Neuronal stem cell (in vitro differentiated cells): ENCODE results near the gene SORCS2.

Experiments
- DNase-seq: peaks from one replicate; pipeline ENCODE4 v3.0.0-alpha.2; 2013; ENCODE audit warnings: low spot score
- H2AFZ ChIP-seq: one replicate; pipeline ENCODE4 v1.6.1; 2013; ENCODE audit warnings: mild to moderate bottlenecking, low read length, inconsistent platforms
- H2AK5ac ChIP-seq: 2 replicates; pipeline ENCODE4 v1.6.1; 2013; ENCODE audit warnings: low read depth, mild to moderate bottlenecking, inconsistent platforms, low read length, moderate library complexity, mixed read lengths
- H2BK120ac ChIP-seq: 2 replicates; pipeline ENCODE4 v1.6.1; 2013; ENCODE audit warnings: low read depth, mild to moderate bottlenecking, inconsistent platforms, low read length, moderate library complexity, mixed read lengths
- H2BK12ac ChIP-seq: one replicate; pipeline ENCODE4 v1.6.1; 2013; ENCODE audit warnings: low read length, inconsistent platforms
- H2BK15ac ChIP-seq: 2 replicates; pipeline ENCODE4 v1.6.1; 2013; ENCODE audit warnings: mild to moderate bottlenecking, low read length, inconsistent platforms, mixed read lengths
- H2BK5ac ChIP-seq: one replicate; pipeline ENCODE4 v1.6.1; 2013; ENCODE audit warnings: inconsistent platforms, mild to moderate bottlenecking, low read length, moderate library complexity
- H3K14ac ChIP-seq: one replicate; pipeline ENCODE4 v1.6.1; 2013; ENCODE audit warnings: low read length, inconsistent platforms
- H3K18ac ChIP-seq: 2 replicates; pipeline ENCODE4 v1.6.1; 2013; ENCODE audit warnings: low read length, inconsistent platforms
- H3K23ac ChIP-seq: 2 replicates; pipeline ENCODE4 v1.6.1; 2013; ENCODE audit warnings: low read depth, mild to moderate bottlenecking, mixed read lengths, low read length, inconsistent platforms; ENCODE audit not compliant: poor library complexity
- H3K27ac ChIP-seq: replicated peaks from 3 replicates; pipeline ENCODE4 v1.5.1; 2013; ENCODE audit warnings: low read length, inconsistent platforms
- H3K27me3 ChIP-seq, 3 experiments: 2 replicates each; pipeline ENCODE4 v1.6.1; 2013; ENCODE audit warnings: low read length in 3 of 3, mild to moderate bottlenecking in 2 of 3, inconsistent platforms in 1 of 3, low read depth in 1 of 3, mixed read lengths in 1 of 3, moderate library complexity in 1 of 3; ENCODE audit not compliant: control insufficient read depth in 3 of 3, insufficient read depth in 3 of 3
- H3K36me3 ChIP-seq, 2 donors: replicated peaks in 1 of 2; 2 replicates each; pipeline ENCODE4 v1.6.1; 2013; ENCODE audit warnings: low read length in 2 of 2; ENCODE audit not compliant: control insufficient read depth in 2 of 2, insufficient read depth in 2 of 2
- H3K4ac ChIP-seq: 2 replicates; pipeline ENCODE4 v1.6.1; 2013; ENCODE audit warnings: inconsistent platforms, mild to moderate bottlenecking, low read length, moderate library complexity
- H3K4me1 ChIP-seq, 2 donors: 1 replicate in 1 of 2; 2 replicates in 1 of 2; pipeline ENCODE4 v1.6.1; 2013; ENCODE audit warnings: low read length in 2 of 2, low read depth in 1 of 2; ENCODE audit not compliant: control insufficient read depth in 2 of 2, insufficient read depth in 1 of 2
- H3K4me2 ChIP-seq: one replicate; pipeline ENCODE4 v1.6.1; 2013; ENCODE audit warnings: mild to moderate bottlenecking, low read length, inconsistent platforms; ENCODE audit not compliant: insufficient read depth, poor library complexity, severe bottlenecking
- H3K4me3 ChIP-seq, 2 donors: 2 replicates each; pipeline ENCODE4 v1.5.1; 2013; ENCODE audit warnings: low read length in 2 of 2, mild to moderate bottlenecking in 2 of 2, inconsistent platforms in 1 of 2, moderate library complexity in 1 of 2
- H3K79me1 ChIP-seq: one replicate; pipeline ENCODE4 v1.6.1; 2013; ENCODE audit warnings: low read depth, mild to moderate bottlenecking, inconsistent platforms, low read length, moderate library complexity
- H3K9ac ChIP-seq: one replicate; pipeline ENCODE4 v1.6.1; 2013; ENCODE audit warnings: mild to moderate bottlenecking, low read depth, low read length, inconsistent platforms; ENCODE audit not compliant: poor library complexity
- H3K9me3 ChIP-seq, 2 donors: replicated peaks in 1 of 2; 2 replicates each; pipeline versions ENCODE3 to v1.6.1; 2013; ENCODE audit warnings: low read length in 2 of 2, mild to moderate bottlenecking in 2 of 2, inconsistent platforms in 1 of 2, low read depth in 1 of 2, mixed read lengths in 1 of 2, moderate library complexity in 1 of 2; ENCODE audit not compliant: control insufficient read depth in 2 of 2, insufficient read depth in 1 of 2
- H4K8ac ChIP-seq: one replicate; pipeline ENCODE4 v1.6.1; 2013; ENCODE audit warnings: low read depth, mild to moderate bottlenecking, inconsistent platforms, low read length, moderate library complexity
- H4K91ac ChIP-seq: one replicate; pipeline ENCODE4 v1.6.1; 2013; ENCODE audit warnings: low read length, low read depth, mild to moderate bottlenecking, inconsistent platforms; ENCODE audit not compliant: poor library complexity
- WGBS, 2 donors: extraction: QIAGEN DNeasy Blood & Tissue Kit; methylation state at CpG; one replicate each; pipeline ENCODE4 v1.1.7; 2013; ENCODE audit warnings: missing lambda C conversion rate in 2 of 2, mixed read lengths in 1 of 2; ENCODE audit not compliant: insufficient read length in 2 of 2, insufficient replicate concordance in 1 of 2; ENCODE audit errors: extremely low coverage in 2 of 2; 5-methylcytosine and 5-hydroxymethylcytosine counted together

SORCS2 gene

GRCh38 chr4:7666744-7667143, 474.4 kb downstream of the SORCS2 start:
- H2BK120ac ChIP-seq = no peak overlapping the region
- H3K36me3 ChIP-seq = no peaks in the 10 kb centered on the region
- H4K8ac ChIP-seq = no peak overlapping the region
- no peak overlapping the region for H3K4me2 ChIP-seq
- no peak for DNase-seq
- no peak overlapping the region for H3K18ac ChIP-seq
- H4K91ac ChIP-seq = no peak overlapping the region
- no peak overlapping the region for H3K23ac ChIP-seq
- H3K9me3 ChIP-seq = peaks cover 0 to 3% of the 10 kb centered on the region in 2 donors
- H3K27ac ChIP-seq = no peak overlapping the region
- H2BK5ac ChIP-seq = peak overlapping the region; percentile 19
- no CpG with 5 or more reads among the region's 6 CpGs for WGBS, 2 donors
- H3K27me3 ChIP-seq = peaks cover 0 to 7% (median 0%) of the 10 kb centered on the region in 3 experiments
- H3K4ac ChIP-seq = no peak overlapping the region
- H2BK12ac ChIP-seq = no peak overlapping the region
- H3K9ac ChIP-seq = no peak overlapping the region
- no peak overlapping the region for H3K14ac ChIP-seq
- H3K4me1 ChIP-seq = peaks cover 0 to 7% of the 10 kb centered on the region in 2 donors
- H2AK5ac ChIP-seq = no peak overlapping the region
- no peak overlapping the region for H2AFZ ChIP-seq
- H3K4me3 ChIP-seq = no peak overlapping the region
- H2BK15ac ChIP-seq = no peak overlapping the region
- H3K79me1 ChIP-seq = peaks cover 1% of the 10 kb centered on the region

- Histone ChIP-seq H3K4me1 (peaks cover 0 to 7% of the 10 kb centered on the region in 2 donors), H3K36me3 (no peaks in the 10 kb centered on the region), H3K9me3 (peaks cover 0 to 3% of the 10 kb centered on the region in 2 donors), H2BK12ac (no peak overlapping the region), H3K9ac (no peak overlapping the region), H3K27ac (no peak overlapping the region), H4K91ac (no peak overlapping the region), H3K4me2 (no peak overlapping the region), H3K27me3 (peaks cover 0 to 7% (median 0%) of the 10 kb centered on the region in 3 experiments), H3K4me3 (no peak overlapping the region), H2BK120ac (no peak overlapping the region), H3K18ac (no peak overlapping the region), H3K23ac (no peak overlapping the region), H4K8ac (no peak overlapping the region), H2AK5ac (no peak overlapping the region), H3K14ac (no peak overlapping the region), H3K4ac (no peak overlapping the region), H3K79me1 (no peaks in the 10 kb centered on the region), H2BK5ac (no peak overlapping the region), H2AFZ (no peak overlapping the region), H2BK15ac (no peak overlapping the region)
- no CpG with 5 or more reads among the region's 4 CpGs for WGBS, 2 donors
- no peak for DNase-seq
These were observed 475.9 kb downstream of the SORCS2 start for GRCh38 chr4:7668271-7668670.

- no peaks in the 10 kb centered on the region for H3K79me1 ChIP-seq
- H3K4ac ChIP-seq = no peak overlapping the region
- peaks cover 0 to 3% of the 10 kb centered on the region in 2 donors for H3K9me3 ChIP-seq
- H3K14ac ChIP-seq = no peak overlapping the region
- H2BK15ac ChIP-seq = no peak overlapping the region
- H3K23ac ChIP-seq = no peak overlapping the region
- H2AFZ ChIP-seq = no peak overlapping the region
- peak overlapping the region; percentile 22 for H3K9ac ChIP-seq
- H3K4me3 ChIP-seq = no peak overlapping the region
- peak overlapping the region; percentile 55 for H3K18ac ChIP-seq
- no CpG with 5 or more reads among the region's 4 CpGs for WGBS, 2 donors
- H3K4me2 ChIP-seq = no peak overlapping the region
- DNase-seq = no peak
- H2BK5ac ChIP-seq = no peak overlapping the region
- H2AK5ac ChIP-seq = peak overlapping the region; percentile 17
- H3K27me3 ChIP-seq = peaks cover 0 to 7% (median 0%) of the 10 kb centered on the region in 3 experiments
- H3K27ac ChIP-seq = no peak overlapping the region
- H4K8ac ChIP-seq = no peak overlapping the region
- H3K4me1 ChIP-seq = peaks cover 0 to 7% of the 10 kb centered on the region in 2 donors
- no peak overlapping the region for H4K91ac ChIP-seq
- no peak overlapping the region for H2BK12ac ChIP-seq
- no peaks in the 10 kb centered on the region for H3K36me3 ChIP-seq
- H2BK120ac ChIP-seq = no peak overlapping the region
These were observed 476.5 kb downstream of the SORCS2 start for GRCh38 chr4:7668826-7669225.

GRCh38 chr4:7672601-7673000, 480.3 kb downstream of the SORCS2 start:
- Histone ChIP-seq H3K14ac (no peak overlapping the region), H4K8ac (no peak overlapping the region), H3K23ac (no peak overlapping the region), H2BK120ac (no peak overlapping the region), H2BK15ac (no peak overlapping the region), H2BK5ac (no peak overlapping the region), H3K4ac (no peak overlapping the region), H3K36me3 (no peaks in the 10 kb centered on the region), H2AFZ (no peak overlapping the region), H4K91ac (no peak overlapping the region), H3K9me3 (peaks cover 0 to 3% of the 10 kb centered on the region in 2 donors), H3K4me3 (no peak overlapping the region), H3K18ac (no peak overlapping the region), H3K79me1 (no peaks in the 10 kb centered on the region), H3K4me1 (peaks cover 0 to 7% of the 10 kb centered on the region in 2 donors), H3K27me3 (peaks cover 0 to 6% (median 0%) of the 10 kb centered on the region in 3 experiments), H2AK5ac (no peak overlapping the region), H2BK12ac (no peak overlapping the region), H3K27ac (no peak overlapping the region), H3K4me2 (no peak overlapping the region), H3K9ac (no peak overlapping the region)
- no CpG with 5 or more reads among the region's 4 CpGs for WGBS, 2 donors
- no peak for DNase-seq
